Subcutaneous abdominal adipose tissue (tissue), 5 donors: Measurements from ENCODE around the gene BLCAP.
"Not testable (repeated sequence)": the region's sequence is repeated elsewhere in the genome, so short reads cannot be mapped to it uniquely, and the experiment has no call there.

ENCODE experiments used
- H3K27ac ChIP-seq: one replicate; pipeline ENCODE4 v1.7.0; 2013; ENCODE audit warnings: low read depth, mild to moderate bottlenecking, inconsistent platforms, low read length, moderate library complexity
- H3K27me3 ChIP-seq, 5 donors: one replicate each; pipeline ENCODE4 v1.7.0; 2013; ENCODE audit warnings: low read length in 5 of 5, inconsistent platforms in 1 of 5; ENCODE audit not compliant: control insufficient read depth in 5 of 5, insufficient read depth in 4 of 5
- H3K36me3 ChIP-seq, 5 donors: one replicate each; pipeline ENCODE4 v1.7.0; 2013; ENCODE audit warnings: low read length in 5 of 5; ENCODE audit not compliant: control insufficient read depth in 5 of 5, insufficient read depth in 5 of 5
- H3K4me1 ChIP-seq, 5 donors: one replicate each; pipeline ENCODE4 v1.7.0; 2013; ENCODE audit warnings: low read length in 5 of 5, mild to moderate bottlenecking in 3 of 5, moderate library complexity in 1 of 5; ENCODE audit not compliant: control insufficient read depth in 5 of 5, insufficient read depth in 5 of 5
- H3K4me3 ChIP-seq, 5 donors: one replicate each; pipeline ENCODE4 v1.7.0; 2013; ENCODE audit warnings: low read length in 5 of 5, low read depth in 1 of 5
- H3K9ac ChIP-seq, 5 donors: one replicate each; pipeline ENCODE4 v1.7.0; 2013; ENCODE audit warnings: low read length in 5 of 5, mild to moderate bottlenecking in 4 of 5, moderate library complexity in 3 of 5
- H3K9me3 ChIP-seq, 5 donors: one replicate each; pipeline ENCODE4 v1.7.0; 2013; ENCODE audit warnings: low read length in 5 of 5; ENCODE audit not compliant: control insufficient read depth in 5 of 5
- donor health status: healthy.
- donor health status: healthy.
- donor health status: healthy.
- donor health status: healthy.
- donor health status: healthy.

Gene BLCAP

DNA sequence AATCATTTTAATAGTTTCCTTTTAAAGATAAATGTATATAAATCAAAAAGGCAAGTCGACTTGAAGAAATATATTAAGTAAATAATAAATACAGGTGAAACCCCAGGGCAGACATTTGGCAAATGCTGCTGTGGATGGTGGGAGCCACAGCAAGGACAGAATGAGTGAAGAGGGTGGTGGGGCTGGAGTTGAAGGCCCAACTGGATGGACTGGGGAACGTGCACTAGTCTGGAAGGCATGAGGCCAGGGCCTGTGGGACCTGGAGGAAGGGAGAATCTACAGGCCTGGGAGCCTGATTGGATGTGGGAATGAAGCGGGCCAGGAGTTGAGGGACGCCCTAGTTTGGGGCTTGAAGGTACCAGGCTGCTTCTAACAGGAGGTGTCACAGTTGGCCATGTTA lies 30.6 kb upstream of the BLCAP start:
- H3K4me3 ChIP-seq: no peak overlapping the region
- H3K27me3 ChIP-seq: peaks cover 2 to 14% (median 10%) of the 10 kb centered on the region in 5 donors
- no peak overlapping the region for H3K9ac ChIP-seq
- no peaks in the 10 kb centered on the region for H3K4me1 ChIP-seq
- no peak overlapping the region for H3K27ac ChIP-seq
- H3K36me3 ChIP-seq: no peaks in the 10 kb centered on the region
- H3K9me3 ChIP-seq: no peaks in the 10 kb centered on the region

DNA sequence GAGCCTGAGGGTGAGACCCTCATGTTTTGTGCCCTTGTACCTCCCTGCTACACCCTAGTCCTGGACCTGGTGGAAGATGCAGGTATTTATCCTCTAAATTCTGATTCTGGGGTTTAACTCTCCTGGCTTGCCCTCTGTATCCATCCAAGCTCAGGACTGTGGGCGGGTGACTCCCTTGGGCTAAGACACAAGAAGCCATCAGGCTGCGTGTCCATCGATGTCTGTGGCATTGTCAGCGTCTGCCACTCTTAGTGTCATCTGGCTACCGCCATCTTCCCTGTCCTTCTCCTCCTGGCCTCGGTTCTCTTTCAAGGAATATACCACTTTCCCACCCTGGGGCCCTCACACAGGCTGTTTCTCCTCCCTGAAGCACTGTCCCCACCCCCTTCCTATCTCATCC lies 28.9 kb upstream of the BLCAP start:
- Histone ChIP-seq H3K36me3 (no peaks in the 10 kb centered on the region), H3K27me3 (peaks cover 0 to 11% (median 4%) of the 10 kb centered on the region in 5 donors), H3K27ac (no peak overlapping the region), H3K4me3 (no peak overlapping the region), H3K4me1 (no peaks in the 10 kb centered on the region), H3K9ac (no peak overlapping the region), H3K9me3 (no peaks in the 10 kb centered on the region)

DNA sequence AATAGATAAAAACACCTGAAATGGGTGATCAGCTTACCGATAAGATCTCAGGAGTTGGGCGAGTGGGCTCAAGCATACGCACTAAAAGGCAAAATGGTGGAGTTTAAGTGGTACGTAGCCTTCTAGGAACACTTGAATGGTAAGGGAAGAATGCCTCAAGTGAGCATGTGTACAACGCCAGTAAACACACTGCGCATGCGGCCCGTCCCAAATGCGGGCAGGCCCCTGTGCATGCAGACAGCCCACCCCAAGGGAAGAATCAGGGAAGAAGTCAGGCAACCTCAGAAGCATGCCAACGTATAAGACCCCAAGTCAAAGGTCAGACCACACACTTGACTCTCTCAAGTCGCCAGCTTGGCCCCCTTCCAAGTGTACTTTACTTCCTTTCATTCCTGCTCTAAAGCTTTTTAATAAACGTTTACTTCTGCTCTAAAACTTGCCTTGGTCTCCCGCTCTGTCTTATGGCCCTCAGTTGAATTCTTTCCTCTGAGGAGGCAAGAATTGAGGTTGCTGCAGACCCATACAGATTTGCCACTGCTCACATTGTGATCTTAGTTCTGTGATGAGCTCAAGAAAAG lies 27.1 kb upstream of the BLCAP start:
- H3K9ac ChIP-seq, H3K27ac ChIP-seq, H3K9me3 ChIP-seq, H3K4me1 ChIP-seq, H3K4me3 ChIP-seq, H3K36me3 ChIP-seq: not testable (repeated sequence)
- H3K27me3 ChIP-seq: peaks cover 0 to 11% (median 4%) of the 10 kb centered on the region in 5 donors

DNA sequence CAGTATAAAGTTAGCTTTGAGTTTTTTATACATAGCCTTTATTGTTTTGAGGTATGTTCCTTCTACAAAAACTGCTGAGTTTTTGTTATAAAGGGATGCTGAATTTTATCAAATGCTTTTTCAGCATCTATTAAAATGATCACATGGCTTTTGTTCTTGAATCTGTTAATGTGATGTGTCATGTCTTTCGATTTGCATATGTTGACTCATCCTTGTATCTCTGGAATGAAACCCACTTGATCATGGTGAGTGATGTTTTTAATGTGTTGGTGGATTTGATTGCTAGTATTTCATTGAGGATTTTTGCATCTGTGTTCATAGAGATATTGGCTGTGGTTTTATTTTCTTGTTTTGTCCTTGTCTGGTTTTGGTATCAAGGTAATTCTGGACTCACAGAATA lies 24.7 kb upstream of the BLCAP start:
- Histone ChIP-seq H3K36me3 (no peaks in the 10 kb centered on the region), H3K9ac (no peak overlapping the region), H3K4me3 (no peak overlapping the region), H3K9me3 (no peaks in the 10 kb centered on the region), H3K4me1 (no peaks in the 10 kb centered on the region), H3K27me3 (peaks cover 0 to 5% (median 4%) of the 10 kb centered on the region in 5 donors), H3K27ac (no peak overlapping the region)

DNA sequence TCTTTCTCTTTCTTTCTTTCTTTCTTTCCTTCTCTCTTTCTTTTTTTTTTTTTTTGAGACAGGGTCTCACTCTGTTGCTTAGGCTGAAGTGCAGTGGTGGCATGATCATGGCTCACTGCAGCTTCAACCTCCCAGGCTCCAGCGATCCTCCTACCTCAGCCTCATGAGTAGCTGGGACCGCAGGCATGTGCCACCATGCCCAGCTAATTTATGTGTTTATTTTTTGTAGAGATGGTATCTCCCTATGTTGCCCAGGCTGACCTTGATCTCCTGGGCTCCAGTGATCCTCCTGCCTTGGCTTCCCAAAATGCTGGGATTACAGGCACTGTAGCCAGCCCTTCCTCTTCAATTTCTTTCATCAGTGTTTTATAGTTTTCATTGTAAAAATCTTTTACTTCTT lies 24.0 kb upstream of the BLCAP start:
- H3K9me3 ChIP-seq, H3K27ac ChIP-seq, H3K9ac ChIP-seq, H3K4me1 ChIP-seq, H3K36me3 ChIP-seq, H3K27me3 ChIP-seq, H3K4me3 ChIP-seq: not testable (repeated sequence)

DNA sequence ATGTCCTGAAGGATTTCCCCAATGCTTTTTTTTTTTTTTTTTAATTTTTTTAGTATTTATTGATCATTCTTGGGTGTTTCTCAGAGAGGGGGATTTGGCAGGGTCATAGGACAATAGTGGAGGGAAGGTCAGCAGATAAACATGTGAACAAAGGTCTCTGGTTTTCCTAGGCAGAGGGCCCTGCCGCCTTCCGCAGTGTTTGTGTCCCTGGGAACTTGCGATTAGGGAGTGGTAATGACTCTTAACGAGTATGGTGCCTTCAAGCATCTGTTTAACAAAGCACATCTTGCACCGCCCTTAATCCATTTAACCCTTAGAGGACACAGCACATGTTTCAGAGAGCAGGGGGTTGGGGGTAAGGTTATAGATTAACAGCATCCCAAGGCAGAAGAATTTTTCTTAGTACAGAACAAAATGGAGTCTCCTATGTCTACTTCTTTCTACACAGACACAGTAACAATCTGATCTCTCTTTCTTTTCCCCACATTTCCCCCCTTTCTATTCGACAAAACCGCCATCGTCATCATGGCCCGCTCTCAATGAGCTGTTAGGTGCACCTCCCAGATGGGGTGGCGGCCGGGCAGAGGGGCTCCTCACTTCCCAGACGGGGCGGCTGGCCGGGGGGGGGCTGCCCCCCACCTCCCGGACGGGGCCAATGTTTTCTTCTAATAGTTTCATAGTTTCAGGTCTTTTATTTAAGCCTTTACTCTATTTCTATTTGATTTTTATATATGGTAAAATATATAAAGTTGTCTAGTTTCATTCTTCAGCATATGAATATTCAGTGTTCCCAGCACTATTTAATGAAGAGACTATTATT lies 22.6 kb upstream of the BLCAP start:
- not testable (repeated sequence) for H3K27ac ChIP-seq, H3K9ac ChIP-seq, H3K9me3 ChIP-seq, H3K4me1 ChIP-seq, H3K27me3 ChIP-seq, H3K4me3 ChIP-seq, H3K36me3 ChIP-seq

DNA sequence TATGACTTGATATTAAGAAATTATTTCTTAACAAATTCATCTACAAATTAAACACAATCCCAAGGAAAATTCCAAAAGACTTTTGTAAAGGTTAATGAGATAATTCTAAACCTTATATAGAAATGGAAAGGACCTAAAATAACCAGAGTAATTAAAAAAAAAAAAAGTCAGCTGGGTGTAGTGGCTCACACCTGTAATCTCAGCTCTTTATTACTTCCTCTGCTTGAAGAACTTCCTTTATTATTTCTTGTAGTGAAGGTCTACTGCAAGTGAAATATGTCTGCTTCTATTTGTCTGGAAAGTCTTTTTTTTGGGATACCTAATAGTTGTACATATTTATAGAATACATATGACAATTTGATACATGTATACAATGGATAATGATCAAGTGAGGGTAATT lies 20.2 kb upstream of the BLCAP start:
- H3K9ac ChIP-seq: no peak overlapping the region
- no peaks in the 10 kb centered on the region for H3K36me3 ChIP-seq
- no peak overlapping the region for H3K27ac ChIP-seq
- H3K4me3 ChIP-seq: no peak overlapping the region
- H3K9me3 ChIP-seq: no peaks in the 10 kb centered on the region
- peaks cover 0 to 2% (median 0%) of the 10 kb centered on the region in 5 donors for H3K27me3 ChIP-seq
- H3K4me1 ChIP-seq: no peaks in the 10 kb centered on the region

DNA sequence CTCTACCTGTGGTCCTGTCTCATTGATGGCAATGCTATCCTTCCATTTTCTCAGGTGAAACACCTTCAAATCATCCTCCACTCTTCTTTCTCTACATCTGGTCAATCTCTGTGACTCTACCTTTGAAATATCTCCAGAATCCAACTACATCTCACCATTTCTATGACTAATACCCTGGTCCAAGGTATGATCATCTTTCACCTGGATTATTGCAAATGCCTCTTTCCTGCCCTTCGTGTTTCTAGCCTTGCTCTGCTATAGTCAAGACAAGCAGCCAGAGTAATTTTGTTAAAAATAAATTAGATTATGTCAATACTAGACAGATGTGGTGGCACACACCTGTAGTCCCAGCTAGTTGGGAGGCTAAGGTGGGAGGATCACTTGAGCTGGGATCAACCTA lies 17.8 kb upstream of the BLCAP start:
- H3K27me3 ChIP-seq: peaks cover 0 to 2% (median 0%) of the 10 kb centered on the region in 5 donors
- H3K4me3 ChIP-seq: no peak overlapping the region
- H3K27ac ChIP-seq: no peak overlapping the region
- H3K36me3 ChIP-seq: no peaks in the 10 kb centered on the region
- H3K4me1 ChIP-seq: no peaks in the 10 kb centered on the region
- H3K9ac ChIP-seq: no peak overlapping the region
- no peaks in the 10 kb centered on the region for H3K9me3 ChIP-seq

DNA sequence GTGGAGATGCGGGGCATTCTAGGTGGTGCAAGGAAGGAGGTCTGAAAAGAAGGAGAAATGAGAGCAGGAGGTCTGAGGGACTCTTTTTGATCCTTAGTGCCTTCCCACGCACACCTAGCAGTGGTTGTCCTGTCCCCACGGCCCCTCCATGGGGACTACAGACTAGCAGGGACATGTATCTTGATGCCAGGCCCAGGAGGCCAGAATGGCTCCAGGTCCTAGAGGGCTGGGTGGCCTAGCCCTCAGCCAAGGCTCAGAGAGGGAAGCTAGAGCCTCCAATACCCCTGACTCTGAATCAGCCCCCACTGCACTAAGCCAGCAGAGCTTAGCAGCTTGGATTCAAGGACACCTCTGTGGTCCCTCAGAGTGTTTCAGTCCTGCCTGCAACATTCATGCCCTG lies 16.7 kb upstream of the BLCAP start:
- H3K27me3 ChIP-seq: peaks cover 0 to 2% (median 0%) of the 10 kb centered on the region in 5 donors
- no peak overlapping the region for H3K27ac ChIP-seq
- H3K9ac ChIP-seq: no peak overlapping the region
- H3K4me1 ChIP-seq: no peaks in the 10 kb centered on the region
- H3K9me3 ChIP-seq: no peaks in the 10 kb centered on the region
- H3K36me3 ChIP-seq: no peaks in the 10 kb centered on the region
- no peak overlapping the region for H3K4me3 ChIP-seq

DNA sequence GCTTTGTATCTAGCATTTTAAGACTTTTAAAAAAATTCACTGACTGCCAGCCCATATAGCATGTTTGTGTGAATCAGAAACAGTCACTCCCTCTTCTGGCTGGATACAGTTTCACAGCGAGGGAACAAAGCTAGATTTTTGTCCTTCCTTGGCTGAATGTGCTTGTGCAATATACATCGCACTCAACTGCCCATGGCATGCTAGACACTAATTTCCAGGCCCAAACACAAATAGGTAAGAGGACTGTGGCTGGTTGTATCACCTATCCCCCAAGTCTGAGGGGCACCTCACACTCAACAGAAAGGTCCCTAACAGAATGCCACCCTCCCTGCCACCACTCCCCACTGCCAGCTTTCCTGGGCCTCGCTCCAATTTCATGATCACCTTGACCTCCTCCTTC lies 16.2 kb upstream of the BLCAP start:
- Histone ChIP-seq H3K36me3 (no peaks in the 10 kb centered on the region), H3K27me3 (peaks cover 0 to 2% (median 0%) of the 10 kb centered on the region in 5 donors), H3K27ac (no peak overlapping the region), H3K4me3 (no peak overlapping the region), H3K4me1 (no peaks in the 10 kb centered on the region), H3K9ac (no peak overlapping the region), H3K9me3 (no peaks in the 10 kb centered on the region)
